HepG2 (cell line): ENCODE results near the gene ADAMTS16. TPM values are rescaled to one million over a fixed set of nuclear protein-coding genes. Genes with fewer than 3 reads are reported as not detected.

Experiments used
- ATAC-seq: fragments of 200-7000 bp; cut with Tn5 transposase; 3 replicates; pipeline ENCODE4 v1.9.1; 2020; ENCODE audit warnings: mild to moderate bottlenecking, moderate library complexity
- BruUV-seq: library from RNA; stranded (reverse); fragments of 400-500 nt; replicated peaks from 2 replicates; lab custom pipeline; 2021; lab: Mats Ljungman, UMichigan
- CTCF ChIA-PET: fragments of 300-600 bp; formaldehyde crosslinking; extraction: SDS; loops from one replicate; lab custom pipeline; 2021; ENCODE audit warnings: low total read pairs, inconsistent platforms, low intra/inter-chr PET ratio; lab: Yijun Ruan, JAX
- POLR2A ChIA-PET: fragments of 350-600 bp; sonication (Branson Sonifier 250); formaldehyde crosslinking; loops from one replicate; lab custom pipeline; 2020; ENCODE audit warnings: antibody characterized with exemption, inconsistent platforms; lab: Yijun Ruan, JAX
- DNase-seq: peaks from one replicate; pipeline ENCODE4 v3.0.0-alpha.2; 2015; ENCODE audit warnings: low spot score
- FAIRE-seq: peaks from 3 replicates; lab custom pipeline; 2011; peaks lifted over from hg19 to GRCh38; lab: Jason Lieb, UNC
- H2AFZ ChIP-seq: one replicate; pipeline ENCODE4 v1.6.1; 2011; ENCODE audit warnings: low read length, inconsistent platforms
- H3K27ac ChIP-seq: fragments of 300-600 bp; 3 replicates; pipeline ENCODE4 v1.8.0; 2011; ENCODE audit warnings: mixed run types, mild to moderate bottlenecking, mixed read lengths, low read length, inconsistent platforms; ENCODE audit not compliant: insufficient read depth; ENCODE audit errors: extremely low read length
- H3K27me3 ChIP-seq, 2 experiments: fragments of 200-600 bp in 1 of 2; 2 replicates in 1 of 2; 3 replicates in 1 of 2; pipeline versions ENCODE4 v1.6.0 to v1.8.0; 2011; ENCODE audit warnings: low read length in 2 of 2, mild to moderate bottlenecking in 2 of 2, moderate library complexity in 2 of 2, inconsistent platforms in 1 of 2; ENCODE audit not compliant: insufficient read depth in 2 of 2, control insufficient read depth in 1 of 2
- H3K36me3 ChIP-seq, 2 experiments: fragments of 200-600 bp in 1 of 2; replicated peaks in 1 of 2; 2 replicates in 1 of 2; 3 replicates in 1 of 2; pipeline versions ENCODE4 v1.5.1 to v1.8.0; 2011; ENCODE audit warnings: low read length in 2 of 2, inconsistent platforms in 1 of 2; ENCODE audit not compliant: insufficient read depth in 2 of 2, control insufficient read depth in 1 of 2
- H3K4me1 ChIP-seq: 2 replicates; pipeline ENCODE4 v1.5.1; 2012; ENCODE audit warnings: low read length, inconsistent platforms; ENCODE audit not compliant: insufficient read depth
- H3K4me2 ChIP-seq: 2 replicates; pipeline ENCODE4 v1.6.0; 2011; ENCODE audit warnings: low read depth, low read length, inconsistent platforms
- H3K4me3 ChIP-seq, 3 experiments: fragments of 200-600 bp in 1 of 3; sonication (generic), shearing (Covaris generic) in 1 of 3; replicated peaks in 1 of 3; 2 replicates each; pipeline ENCODE4 v1.5.1; 2011 to 2016; ENCODE audit warnings: low read length in 3 of 3, inconsistent platforms in 2 of 3, low read depth in 2 of 3, mild to moderate bottlenecking in 2 of 3, control low read depth in 1 of 3, mixed read lengths in 1 of 3; ENCODE audit not compliant: insufficient read depth in 1 of 3
- H3K79me2 ChIP-seq: one replicate; pipeline ENCODE4 v1.6.1; 2011; ENCODE audit warnings: low read length, inconsistent platforms; ENCODE audit not compliant: insufficient read depth
- H3K9ac ChIP-seq: 2 replicates; pipeline ENCODE4 v1.6.0; 2011; ENCODE audit warnings: mild to moderate bottlenecking, low read depth, low read length, inconsistent platforms; ENCODE audit not compliant: insufficient read depth
- H3K9me3 ChIP-seq: 2 replicates; pipeline ENCODE4 v1.5.1; 2012; ENCODE audit warnings: mild to moderate bottlenecking, low read length
- H4K20me1 ChIP-seq: 2 replicates; pipeline ENCODE4 v1.6.0; 2011; ENCODE audit warnings: inconsistent platforms, mild to moderate bottlenecking, low read length, moderate library complexity; ENCODE audit not compliant: insufficient read depth
- AKNA ChIP-seq: sonication (generic); formaldehyde crosslinking; IDR thresholded peaks from 2 replicates; pipeline ENCODE4 v1.4.0; 2020; ENCODE audit warnings: missing genetic modification reagents, borderline replicate concordance
- GTF2F1 ChIP-seq: fragments of 150-350 bp; IDR thresholded peaks from 2 replicates; pipeline ENCODE4 v1.6.1; 2014; ENCODE audit warnings: low read length
- HINFP ChIP-seq: sonication (generic); formaldehyde crosslinking; IDR thresholded peaks from 2 replicates; pipeline ENCODE4 v1.4.0; 2020; ENCODE audit warnings: low read depth, mild to moderate bottlenecking, missing genetic modification reagents
- MYC ChIP-seq: sonication (generic); formaldehyde crosslinking; IDR thresholded peaks from 2 replicates; pipeline ENCODE4 v1.9.0; 2021; ENCODE audit warnings: missing genetic modification reagents, borderline replicate concordance
- NFAT5 ChIP-seq: sonication (generic); formaldehyde crosslinking; IDR thresholded peaks from 2 replicates; pipeline ENCODE4 v1.4.0; 2020; ENCODE audit warnings: missing genetic modification reagents
- TIGD3 ChIP-seq: sonication (generic); formaldehyde crosslinking; IDR thresholded peaks from 2 replicates; pipeline ENCODE4 v1.5.1; 2020; ENCODE audit warnings: mild to moderate bottlenecking, missing genetic modification reagents, borderline replicate concordance
- WGBS: methylation state at CpG from one replicate; pipeline ENCODE4 v1.1.6; 2017; ENCODE audit warnings: low lambda C conversion rate; 5-methylcytosine and 5-hydroxymethylcytosine counted together
- in situ Hi-C: cut with HindIII; loops from 2 replicates; pipeline ENCODE4 v1.10.0; 2017; ENCODE audit warnings: low pct_unique_long_range_greater_than_20kb; ENCODE audit not compliant: extremely low pct_ligation_motif_present
- intact Hi-C: fragments of 100-400 bp; cut with micrococcal nuclease; formaldehyde crosslinking; loops from one replicate; pipeline ENCODE4 v1.10.0; 2022; ENCODE audit not compliant: unreplicated experiment
- polyA plus RNA-seq, 8 experiments: library from polyadenylated mRNA; depleted of rRNA in 3 of 8; stranded (reverse) in 7 of 8; unstranded in 1 of 8; fragments of >200 nt; fragmentation: Illumina TruSeq in 4 of 8; extraction: Trizol in 4 of 8; gene quantifications; 2 replicates each; pipeline versions ENCODE4 v1.2.1 to v1.2.3, GENCODE V29; 2011 to 2016; ENCODE audit warnings: low read depth in 4 of 8, missing spikeins in 1 of 8, mixed read lengths in 1 of 8; ENCODE audit not compliant: insufficient read depth in 1 of 8
- total RNA-seq, 5 experiments: library from RNA; depleted of rRNA; stranded (reverse); fragments of >200 nt; fragmentation: Illumina TruSeq; extraction: Trizol; gene quantifications; 2 replicates each; pipeline ENCODE4 v1.2.3, GENCODE V29; 2016; ENCODE audit warnings: low read depth in 1 of 5

The ADAMTS16 gene
- total and polyA plus RNA-seq, 2 of the 13 experiments (the other 11 are each of a cell fraction or from before 2014, with no cell fraction given), result 0.02 to 0.03 TPM

- CTCF ChIA-PET, result no interaction called here
- no peak for ATAC-seq
- DNase-seq, result no peak
- no peaks in the 10 kb centered on the region for H3K4me1 ChIP-seq
- no TSS peak for BruUV-seq
- no peaks in the 10 kb centered on the region for H3K79me2 ChIP-seq
- no peak overlapping the region for H3K27ac ChIP-seq
- 34% methylated on average over 4 of the region's 4 CpGs for WGBS
- POLR2A ChIA-PET, result no interaction called here
- H3K9me3 ChIP-seq, result no peaks in the 10 kb centered on the region
- H3K9ac ChIP-seq, result no peak overlapping the region
- in situ Hi-C loops (no loop called here), intact Hi-C loops (no loop called here)
- H3K4me3 ChIP-seq, result no peak overlapping the region
- no peak overlapping the region for H2AFZ ChIP-seq
- no peaks in the 10 kb centered on the region for H3K27me3 ChIP-seq
- H4K20me1 ChIP-seq, result no peaks in the 10 kb centered on the region
- no peaks in the 10 kb centered on the region for H3K36me3 ChIP-seq
- no peak overlapping the region for H3K4me2 ChIP-seq
- FAIRE-seq, result no peak
- TF ChIP-seq MYC (CRISPR knock-in tag) (no peak), AKNA (CRISPR knock-in tag) (no peak), GTF2F1 (no peak), HINFP (no peak), NFAT5 (no peak), TIGD3 (CRISPR knock-in tag) (no peak)
Observed at GRCh38 chr5:5221724-5222123, 81.6 kb downstream of the ADAMTS16 start.
